ENCODE results near the gene ANO5.

ANO5 gene

GRCh38 chr11:22189660-22190059, 3.2 kb upstream of the ANO5 start:
- Histone ChIP-seq H3K36me3 (ENCODE audit: insufficient read depth, low read length) (no peaks in the 10 kb centered on the region), H3K9me3 (ENCODE audit: control insufficient read depth, insufficient read depth, low read length) (no peaks in the 10 kb centered on the region), H3K9ac (ENCODE audit: low read depth, low read length) (no peak overlapping the region), H3K4me1 (ENCODE audit: insufficient read depth, low read length) (peaks cover 4% of the 10 kb centered on the region; the same call in 1 of the 2 replicates)

GRCh38 chr11:22190827-22191463, 1.9 kb upstream of the ANO5 start:
- no peaks in the 10 kb centered on the region for H3K9me3 ChIP-seq (ENCODE audit: control insufficient read depth, insufficient read depth, low read length)
- H3K36me3 ChIP-seq (ENCODE audit: insufficient read depth, low read length), result no peaks in the 10 kb centered on the region
- peaks cover 4% of the 10 kb centered on the region; the same call in 1 of the 2 replicates for H3K4me1 ChIP-seq (ENCODE audit: insufficient read depth, low read length)
- H3K9ac ChIP-seq (ENCODE audit: low read depth, low read length), result no peak overlapping the region

GRCh38 chr11:22192289-22192641, 620 bp upstream of the ANO5 start:
- H3K4me1 ChIP-seq (ENCODE audit: insufficient read depth, low read length), result peaks cover 4% of the 10 kb centered on the region; the same call in 1 of the 2 replicates
- H3K9ac ChIP-seq (ENCODE audit: low read depth, low read length), result peak overlapping the region; percentile 89
- H3K36me3 ChIP-seq (ENCODE audit: insufficient read depth, low read length), result no peaks in the 10 kb centered on the region
- no peaks in the 10 kb centered on the region for H3K9me3 ChIP-seq (ENCODE audit: control insufficient read depth, insufficient read depth, low read length)

- H3K9me3 ChIP-seq (ENCODE audit: control insufficient read depth, insufficient read depth, low read length), result no peaks in the 10 kb centered on the region
- no peaks in the 10 kb centered on the region for H3K36me3 ChIP-seq (ENCODE audit: insufficient read depth, low read length)
- H3K4me1 ChIP-seq (ENCODE audit: insufficient read depth, low read length), result peaks cover 4% of the 10 kb centered on the region; the same call in 1 of the 2 replicates
- peak overlapping the region; percentile 89 for H3K9ac ChIP-seq (ENCODE audit: low read depth, low read length)
Measured at GRCh38 chr11:22193348-22194051, 615 bp downstream of the ANO5 start.

- no peaks in the 10 kb centered on the region for H3K36me3 ChIP-seq (ENCODE audit: insufficient read depth, low read length)
- peaks cover under 1% of the 10 kb centered on the region; the same call in 1 of the 2 replicates for H3K4me1 ChIP-seq (ENCODE audit: insufficient read depth, low read length)
- no peaks in the 10 kb centered on the region for H3K9me3 ChIP-seq (ENCODE audit: control insufficient read depth, insufficient read depth, low read length)
- H3K9ac ChIP-seq (ENCODE audit: low read depth, low read length), result peak overlapping the region; percentile 89; the same call in 1 of the 2 replicates
Measured at GRCh38 chr11:22194306-22194705, 1.4 kb downstream of the ANO5 start.

GRCh38 chr11:22194907-22195306, 2.0 kb downstream of the ANO5 start:
- no peaks in the 10 kb centered on the region for H3K9me3 ChIP-seq (ENCODE audit: control insufficient read depth, insufficient read depth, low read length)
- no peaks in the 10 kb centered on the region for H3K36me3 ChIP-seq (ENCODE audit: insufficient read depth, low read length)
- H3K4me1 ChIP-seq (ENCODE audit: insufficient read depth, low read length), result no peaks in the 10 kb centered on the region
- no peak overlapping the region for H3K9ac ChIP-seq (ENCODE audit: low read depth, low read length)

GRCh38 chr11:22197139-22198005, 4.5 kb downstream of the ANO5 start:
- Histone ChIP-seq H3K9me3 (ENCODE audit: control insufficient read depth, insufficient read depth, low read length) (no peaks in the 10 kb centered on the region), H3K9ac (ENCODE audit: low read depth, low read length) (no peak overlapping the region), H3K36me3 (ENCODE audit: insufficient read depth, low read length) (no peaks in the 10 kb centered on the region), H3K4me1 (ENCODE audit: insufficient read depth, low read length) (no peaks in the 10 kb centered on the region)

- Histone ChIP-seq H3K4me1 (ENCODE audit: insufficient read depth, low read length) (no peaks in the 10 kb centered on the region), H3K36me3 (ENCODE audit: insufficient read depth, low read length) (no peaks in the 10 kb centered on the region), H3K9ac (ENCODE audit: low read depth, low read length) (no peak overlapping the region), H3K9me3 (ENCODE audit: control insufficient read depth, insufficient read depth, low read length) (no peaks in the 10 kb centered on the region)
Measured at GRCh38 chr11:22199243-22199642, 6.4 kb downstream of the ANO5 start.

- H3K36me3 ChIP-seq (ENCODE audit: insufficient read depth, low read length), result no peaks in the 10 kb centered on the region
- no peak overlapping the region for H3K9ac ChIP-seq (ENCODE audit: low read depth, low read length)
- H3K9me3 ChIP-seq (ENCODE audit: control insufficient read depth, insufficient read depth, low read length), result no peaks in the 10 kb centered on the region
- H3K4me1 ChIP-seq (ENCODE audit: insufficient read depth, low read length), result no peaks in the 10 kb centered on the region
Measured at GRCh38 chr11:22203281-22203680, 10.4 kb downstream of the ANO5 start.

- H3K9me3 ChIP-seq (ENCODE audit: control insufficient read depth, insufficient read depth, low read length), result no peaks in the 10 kb centered on the region
- H3K4me1 ChIP-seq (ENCODE audit: insufficient read depth, low read length), result no peaks in the 10 kb centered on the region
- no peak overlapping the region for H3K9ac ChIP-seq (ENCODE audit: low read depth, low read length)
- H3K36me3 ChIP-seq (ENCODE audit: insufficient read depth, low read length), result no peaks in the 10 kb centered on the region
Measured at GRCh38 chr11:22207162-22207561, 14.3 kb downstream of the ANO5 start.

GRCh38 chr11:22208151-22208858, 15.4 kb downstream of the ANO5 start:
- Histone ChIP-seq H3K9me3 (ENCODE audit: control insufficient read depth, insufficient read depth, low read length) (no peaks in the 10 kb centered on the region), H3K36me3 (ENCODE audit: insufficient read depth, low read length) (no peaks in the 10 kb centered on the region), H3K4me1 (ENCODE audit: insufficient read depth, low read length) (no peaks in the 10 kb centered on the region), H3K9ac (ENCODE audit: low read depth, low read length) (no peak overlapping the region)

- H3K9me3 ChIP-seq (ENCODE audit: control insufficient read depth, insufficient read depth, low read length), result no peaks in the 10 kb centered on the region
- H3K9ac ChIP-seq (ENCODE audit: low read depth, low read length), result no peak overlapping the region
- H3K36me3 ChIP-seq (ENCODE audit: insufficient read depth, low read length), result no peaks in the 10 kb centered on the region
- H3K4me1 ChIP-seq (ENCODE audit: insufficient read depth, low read length), result no peaks in the 10 kb centered on the region
Measured at GRCh38 chr11:22216940-22217339, 24.1 kb downstream of the ANO5 start.

- no peaks in the 10 kb centered on the region for H3K9me3 ChIP-seq (ENCODE audit: control insufficient read depth, insufficient read depth, low read length)
- H3K36me3 ChIP-seq (ENCODE audit: insufficient read depth, low read length), result no peaks in the 10 kb centered on the region
- no peak overlapping the region for H3K9ac ChIP-seq (ENCODE audit: low read depth, low read length)
- no peaks in the 10 kb centered on the region for H3K4me1 ChIP-seq (ENCODE audit: insufficient read depth, low read length)
Measured at GRCh38 chr11:22221143-22221542, 28.3 kb downstream of the ANO5 start.

- H3K36me3 ChIP-seq (ENCODE audit: insufficient read depth, low read length), result no peaks in the 10 kb centered on the region
- no peaks in the 10 kb centered on the region for H3K4me1 ChIP-seq (ENCODE audit: insufficient read depth, low read length)
- H3K9me3 ChIP-seq (ENCODE audit: control insufficient read depth, insufficient read depth, low read length), result no peaks in the 10 kb centered on the region
- H3K9ac ChIP-seq (ENCODE audit: low read depth, low read length), result no peak overlapping the region
Measured at GRCh38 chr11:22225190-22225589, 32.3 kb downstream of the ANO5 start.
